HG03378 (cell line): Measurements from ENCODE around the gene RAPSN.

Experiments
- ATAC-seq: cut with Tn5 transposase; IDR thresholded peaks from one replicate; pipeline ENCODE4 v1.9.1; 2021; ENCODE audit warnings: mild to moderate bottlenecking, moderate library complexity; ENCODE audit not compliant: unreplicated experiment

The RAPSN gene

GRCh38 chr11:47448566-47449427 lies at the start of gene RAPSN:
RAPSN (minus strand) TSS chr11:47449136; CDS start chr11:47448964, 172 bp downstream.
- ATAC-seq = no peak

GRCh38 chr11:47498149-47498548 lies 49.2 kb upstream of the RAPSN start:
- no peak for ATAC-seq

GRCh38 chr11:47496808-47497207 lies 47.9 kb upstream of the RAPSN start:
- ATAC-seq = no peak

GRCh38 chr11:47495856-47496217 lies 46.9 kb upstream of the RAPSN start:
- no peak for ATAC-seq

- ATAC-seq = no peak
Observed at GRCh38 chr11:47495011-47495855, 46.3 kb upstream of the RAPSN start.

- ATAC-seq = no peak
Observed at GRCh38 chr11:47489395-47489755, 40.4 kb upstream of the RAPSN start.

- no peak for ATAC-seq
Observed at GRCh38 chr11:47488674-47489394, 39.9 kb upstream of the RAPSN start.

- ATAC-seq = no peak
Observed at GRCh38 chr11:47488111-47488510, 39.2 kb upstream of the RAPSN start.

GRCh38 chr11:47487421-47487820 lies 38.5 kb upstream of the RAPSN start:
- ATAC-seq = no peak

GRCh38 chr11:47485107-47485506 lies 36.2 kb upstream of the RAPSN start:
- no peak for ATAC-seq

- ATAC-seq = no peak
Observed at GRCh38 chr11:47483457-47483856, 34.5 kb upstream of the RAPSN start.

- no peak for ATAC-seq
Observed at GRCh38 chr11:47480762-47481161, 31.8 kb upstream of the RAPSN start.

- no peak for ATAC-seq
Observed at GRCh38 chr11:47478651-47479329, 29.9 kb upstream of the RAPSN start.

- no peak for ATAC-seq
Observed at GRCh38 chr11:47477753-47478152, 28.8 kb upstream of the RAPSN start.

GRCh38 chr11:47477323-47477722 lies 28.4 kb upstream of the RAPSN start:
- no peak for ATAC-seq

- ATAC-seq = no peak
Observed at GRCh38 chr11:47470671-47471070, 21.7 kb upstream of the RAPSN start.

GRCh38 chr11:47469361-47470179 lies 20.6 kb upstream of the RAPSN start:
- ATAC-seq = no peak

- ATAC-seq = no peak
Observed at GRCh38 chr11:47468598-47469214, 19.8 kb upstream of the RAPSN start.

- no peak for ATAC-seq
Observed at GRCh38 chr11:47467357-47467756, 18.4 kb upstream of the RAPSN start.
